HepG2 (cell line): Measurements from ENCODE around the gene ARFIP2. TPM values are rescaled to one million over a fixed set of nuclear protein-coding genes. Genes with fewer than 3 reads are reported as not detected.

Source experiments
- ATAC-seq: fragments of 200-7000 bp; cut with Tn5 transposase; 3 replicates; pipeline ENCODE4 v1.9.1; 2020; ENCODE audit warnings: mild to moderate bottlenecking, moderate library complexity
- BruUV-seq: library from RNA; stranded (reverse); fragments of 400-500 nt; replicated peaks from 2 replicates; lab custom pipeline; 2021; lab: Mats Ljungman, UMichigan
- CTCF ChIA-PET: fragments of 300-600 bp; formaldehyde crosslinking; extraction: SDS; loops from one replicate; lab custom pipeline; 2021; ENCODE audit warnings: low total read pairs, inconsistent platforms, low intra/inter-chr PET ratio; lab: Yijun Ruan, JAX
- POLR2A ChIA-PET: fragments of 350-600 bp; sonication (Branson Sonifier 250); formaldehyde crosslinking; loops from one replicate; lab custom pipeline; 2020; ENCODE audit warnings: antibody characterized with exemption, inconsistent platforms; lab: Yijun Ruan, JAX
- DNase-seq: peaks from one replicate; pipeline ENCODE4 v3.0.0-alpha.2; 2015; ENCODE audit warnings: low spot score
- FAIRE-seq: peaks from 3 replicates; lab custom pipeline; 2011; peaks lifted over from hg19 to GRCh38; lab: Jason Lieb, UNC
- H2AFZ ChIP-seq: one replicate; pipeline ENCODE4 v1.6.1; 2011; ENCODE audit warnings: low read length, inconsistent platforms
- H3K27ac ChIP-seq: fragments of 300-600 bp; 3 replicates; pipeline ENCODE4 v1.8.0; 2011; ENCODE audit warnings: mixed run types, mild to moderate bottlenecking, mixed read lengths, low read length, inconsistent platforms; ENCODE audit not compliant: insufficient read depth; ENCODE audit errors: extremely low read length
- H3K27me3 ChIP-seq, 2 experiments: fragments of 200-600 bp in 1 of 2; 2 replicates in 1 of 2; 3 replicates in 1 of 2; pipeline versions ENCODE4 v1.6.0 to v1.8.0; 2011; ENCODE audit warnings: low read length in 2 of 2, mild to moderate bottlenecking in 2 of 2, moderate library complexity in 2 of 2, inconsistent platforms in 1 of 2; ENCODE audit not compliant: insufficient read depth in 2 of 2, control insufficient read depth in 1 of 2
- H3K36me3 ChIP-seq, 2 experiments: fragments of 200-600 bp in 1 of 2; replicated peaks in 1 of 2; 2 replicates in 1 of 2; 3 replicates in 1 of 2; pipeline versions ENCODE4 v1.5.1 to v1.8.0; 2011; ENCODE audit warnings: low read length in 2 of 2, inconsistent platforms in 1 of 2; ENCODE audit not compliant: insufficient read depth in 2 of 2, control insufficient read depth in 1 of 2
- H3K4me1 ChIP-seq: 2 replicates; pipeline ENCODE4 v1.5.1; 2012; ENCODE audit warnings: low read length, inconsistent platforms; ENCODE audit not compliant: insufficient read depth
- H3K4me2 ChIP-seq: 2 replicates; pipeline ENCODE4 v1.6.0; 2011; ENCODE audit warnings: low read depth, low read length, inconsistent platforms
- H3K4me3 ChIP-seq, 3 experiments: fragments of 200-600 bp in 1 of 3; sonication (generic), shearing (Covaris generic) in 1 of 3; replicated peaks in 1 of 3; 2 replicates each; pipeline ENCODE4 v1.5.1; 2011 to 2016; ENCODE audit warnings: low read length in 3 of 3, inconsistent platforms in 2 of 3, low read depth in 2 of 3, mild to moderate bottlenecking in 2 of 3, control low read depth in 1 of 3, mixed read lengths in 1 of 3; ENCODE audit not compliant: insufficient read depth in 1 of 3
- H3K79me2 ChIP-seq: one replicate; pipeline ENCODE4 v1.6.1; 2011; ENCODE audit warnings: low read length, inconsistent platforms; ENCODE audit not compliant: insufficient read depth
- H3K9ac ChIP-seq: 2 replicates; pipeline ENCODE4 v1.6.0; 2011; ENCODE audit warnings: mild to moderate bottlenecking, low read depth, low read length, inconsistent platforms; ENCODE audit not compliant: insufficient read depth
- H3K9me3 ChIP-seq: 2 replicates; pipeline ENCODE4 v1.5.1; 2012; ENCODE audit warnings: mild to moderate bottlenecking, low read length
- H4K20me1 ChIP-seq: 2 replicates; pipeline ENCODE4 v1.6.0; 2011; ENCODE audit warnings: inconsistent platforms, mild to moderate bottlenecking, low read length, moderate library complexity; ENCODE audit not compliant: insufficient read depth
- ARNT ChIP-seq: fragments of 450-650 bp; IDR thresholded peaks from 2 replicates; pipeline ENCODE4 v1.6.1; 2017
- DR1 ChIP-seq: sonication (generic); formaldehyde crosslinking; IDR thresholded peaks from 2 replicates; pipeline ENCODE4 v1.8.0; 2021; ENCODE audit warnings: mild to moderate bottlenecking, missing genetic modification reagents, inconsistent platforms
- HDAC2 ChIP-seq: sonication (generic); formaldehyde crosslinking; IDR thresholded peaks from 2 replicates; pipeline ENCODE4 v1.4.0; 2020; ENCODE audit warnings: missing genetic modification reagents
- KLF12 ChIP-seq: sonication (generic); formaldehyde crosslinking; IDR thresholded peaks from 2 replicates; pipeline ENCODE4 v1.4.0; 2020; ENCODE audit warnings: missing genetic modification reagents, borderline replicate concordance
- MTA3 ChIP-seq: sonication (generic); formaldehyde crosslinking; IDR thresholded peaks from 2 replicates; pipeline ENCODE4 v1.4.0; 2020; ENCODE audit warnings: missing genetic modification reagents
- NFKBIZ ChIP-seq: IDR thresholded peaks from 2 replicates; pipeline ENCODE4 v1.6.1; 2018; ENCODE audit warnings: missing genetic modification reagents, missing compliant biosample characterization
- PHF8 ChIP-seq: sonication (generic); formaldehyde crosslinking; IDR thresholded peaks from 2 replicates; pipeline ENCODE4 v1.5.0; 2020; ENCODE audit warnings: missing genetic modification reagents
- RFXANK ChIP-seq: IDR thresholded peaks from 2 replicates; pipeline ENCODE4 v1.6.1; 2016
- SIN3B ChIP-seq: fragments of 150-350 bp; IDR thresholded peaks from 2 replicates; pipeline ENCODE4 v1.6.1; 2014; ENCODE audit warnings: low read length
- SOX5 ChIP-seq: IDR thresholded peaks from 2 replicates; pipeline ENCODE4 v1.6.1; 2016; ENCODE audit warnings: borderline replicate concordance
- TFE3 ChIP-seq: IDR thresholded peaks from 2 replicates; pipeline ENCODE4 v1.6.1; 2016
- ZBTB44 ChIP-seq: sonication (generic); formaldehyde crosslinking; IDR thresholded peaks from 2 replicates; pipeline ENCODE4 v1.4.0; 2020; ENCODE audit warnings: missing genetic modification reagents
- ZBTB7B ChIP-seq: sonication (generic); formaldehyde crosslinking; IDR thresholded peaks from 2 replicates; pipeline ENCODE4 v1.4.0; 2020; ENCODE audit warnings: missing genetic modification reagents
- ZNF235 ChIP-seq: sonication (generic); formaldehyde crosslinking; IDR thresholded peaks from 2 replicates; pipeline ENCODE4 v1.8.1; 2023; ENCODE audit warnings: mild to moderate bottlenecking, missing genetic modification reagents, borderline replicate concordance
- ZNF256 ChIP-seq: sonication (generic); formaldehyde crosslinking; conservative IDR thresholded peaks from 2 replicates; pipeline ENCODE4 v1.4.0; 2020; ENCODE audit warnings: missing genetic modification reagents
- ZNF282 ChIP-seq: fragments of 450-650 bp; IDR thresholded peaks from 2 replicates; pipeline ENCODE4 v1.6.1; 2018; ENCODE audit not compliant: partially characterized antibody
- ZNF3 ChIP-seq: IDR thresholded peaks from 2 replicates; pipeline ENCODE4 v1.7.0; 2017; ENCODE audit warnings: inconsistent platforms
- ZNF331 ChIP-seq: sonication (generic); formaldehyde crosslinking; IDR thresholded peaks from 2 replicates; pipeline ENCODE4 v1.4.0; 2020; ENCODE audit warnings: missing genetic modification reagents
- ZNF431 ChIP-seq: sonication (generic); formaldehyde crosslinking; IDR thresholded peaks from 2 replicates; pipeline ENCODE4 v1.9.0; 2022; ENCODE audit warnings: missing genetic modification reagents, low read depth, mild to moderate bottlenecking, borderline replicate concordance
- ZNF674 ChIP-seq: sonication (generic); formaldehyde crosslinking; IDR thresholded peaks from 2 replicates; pipeline ENCODE4 v1.5.0; 2020; ENCODE audit warnings: low read depth, mild to moderate bottlenecking, missing genetic modification reagents
- WGBS: methylation state at CpG from one replicate; pipeline ENCODE4 v1.1.6; 2017; ENCODE audit warnings: low lambda C conversion rate; 5-methylcytosine and 5-hydroxymethylcytosine counted together
- in situ Hi-C: cut with HindIII; loops from 2 replicates; pipeline ENCODE4 v1.10.0; 2017; ENCODE audit warnings: low pct_unique_long_range_greater_than_20kb; ENCODE audit not compliant: extremely low pct_ligation_motif_present
- intact Hi-C: fragments of 100-400 bp; cut with micrococcal nuclease; formaldehyde crosslinking; loops from one replicate; pipeline ENCODE4 v1.10.0; 2022; ENCODE audit not compliant: unreplicated experiment
- polyA plus RNA-seq, 8 experiments: library from polyadenylated mRNA; depleted of rRNA in 3 of 8; stranded (reverse) in 7 of 8; unstranded in 1 of 8; fragments of >200 nt; fragmentation: Illumina TruSeq in 4 of 8; extraction: Trizol in 4 of 8; gene quantifications; 2 replicates each; pipeline versions ENCODE4 v1.2.1 to v1.2.3, GENCODE V29; 2011 to 2016; ENCODE audit warnings: low read depth in 4 of 8, missing spikeins in 1 of 8, mixed read lengths in 1 of 8; ENCODE audit not compliant: insufficient read depth in 1 of 8
- total RNA-seq, 5 experiments: library from RNA; depleted of rRNA; stranded (reverse); fragments of >200 nt; fragmentation: Illumina TruSeq; extraction: Trizol; gene quantifications; 2 replicates each; pipeline ENCODE4 v1.2.3, GENCODE V29; 2016; ENCODE audit warnings: low read depth in 1 of 5

The ARFIP2 gene
- total and polyA plus RNA-seq, 2 of the 13 experiments (the other 11 are each of a cell fraction or from before 2014, with no cell fraction given) = 56.6 to 60.2 TPM

- no peak for TF ChIP-seq DR1
These were observed 47.0 kb downstream of the ARFIP2 start (continued) for GRCh38 chr11:6433998-6434660.

GRCh38 chr11:6431861-6432260 is 49.3 kb downstream of the ARFIP2 start:
- H3K4me3 ChIP-seq = no peak overlapping the region
- in situ Hi-C loops (no loop called here), intact Hi-C loops (no loop called here)
- FAIRE-seq (no peak), ATAC-seq (no peak), DNase-seq (no peak)
- BruUV-seq = no TSS peak
- no peaks in the 10 kb centered on the region for H3K27me3 ChIP-seq
- no peak for TF ChIP-seq ZBTB44 (CRISPR knock-in tag)
- TF ChIP-seq PHF8 (CRISPR knock-in tag) = no peak
- no peak for TF ChIP-seq HDAC2 (CRISPR knock-in tag)
- TF ChIP-seq ZNF3 (CRISPR knock-in tag) = no peak
- TF ChIP-seq NFKBIZ = no peak
- TF ChIP-seq ZNF256 (CRISPR knock-in tag) = no peak
- no peak for TF ChIP-seq ZNF282
- no peak for TF ChIP-seq SOX5 (CRISPR knock-in tag)
- TF ChIP-seq KLF12 = no peak
- TF ChIP-seq ZNF331 (CRISPR knock-in tag) = no peak
- no peak for TF ChIP-seq ZNF235 (CRISPR knock-in tag)
- TF ChIP-seq ARNT = no peak
- TF ChIP-seq ZNF674 = no peak
- no peak for TF ChIP-seq TFE3 (CRISPR knock-in tag)
- no peak for TF ChIP-seq MTA3
- TF ChIP-seq SIN3B = no peak
- no peak for TF ChIP-seq ZNF431 (CRISPR knock-in tag)
- TF ChIP-seq ZBTB7B (CRISPR knock-in tag) = no peak
- no peak for TF ChIP-seq RFXANK
- H3K4me2 ChIP-seq = no peak overlapping the region
- H3K9ac ChIP-seq = no peak overlapping the region
- no peaks in the 10 kb centered on the region for H4K20me1 ChIP-seq
- no peaks in the 10 kb centered on the region for H3K36me3 ChIP-seq
- ChIA-PET POLR2A (no interaction called here), CTCF (no interaction called here)
- H3K27ac ChIP-seq = no peak overlapping the region
- H2AFZ ChIP-seq = no peak overlapping the region
- 90% methylated on average over 3 of the region's 3 CpGs for WGBS
- no peaks in the 10 kb centered on the region for H3K9me3 ChIP-seq
- no peaks in the 10 kb centered on the region for H3K79me2 ChIP-seq
- 0 out of 2 replicates have a peak, but pooled peaks cover 4% of the 10 kb centered on the region for H3K4me1 ChIP-seq
